Uterus (tissue), 4 donors: ENCODE data around the gene MYO16. TPM values are rescaled to one million over a fixed set of nuclear protein-coding genes. Genes with fewer than 3 reads are reported as not detected.

Experiments used
- DNase-seq, 2 donors: peaks; one replicate each; pipeline ENCODE4 v3.0.0-alpha.2; 2019 to 2020
- H3K27ac ChIP-seq, 2 donors: fragments of 200-600 bp; sonication (generic); 1 replicate in 1 of 2; 2 replicates in 1 of 2; pipeline ENCODE4 v1.5.1; 2016 to 2018
- H3K27me3 ChIP-seq, 2 donors: fragments of 200-600 bp; sonication (generic); one replicate each; pipeline ENCODE4 v1.5.1; 2018 to 2019; ENCODE audit warnings: control low read depth in 1 of 2
- H3K36me3 ChIP-seq, 2 donors: fragments of 200-600 bp; sonication (generic); one replicate each; pipeline ENCODE4 v1.5.1; 2019; ENCODE audit warnings: control low read depth in 1 of 2
- H3K4me1 ChIP-seq, 2 donors: fragments of 200-600 bp; sonication (generic); one replicate each; pipeline ENCODE4 v1.5.1; 2018 to 2019; ENCODE audit warnings: control low read depth in 1 of 2
- H3K4me3 ChIP-seq, 2 donors: fragments of 200-600 bp; sonication (generic); 1 replicate in 1 of 2; 2 replicates in 1 of 2; pipeline ENCODE4 v1.5.1; 2018 to 2019; ENCODE audit warnings: mild to moderate bottlenecking in 1 of 2
- H3K9me3 ChIP-seq, 2 donors: fragments of 200-600 bp; sonication (generic); one replicate each; pipeline ENCODE4 v1.5.1; 2019; ENCODE audit warnings: control low read depth in 1 of 2
- CTCF ChIP-seq, 4 experiments: fragments of 200-600 bp in 2 of 4; fragments of 450-650 bp in 2 of 4; sonication (generic) in 2 of 4; IDR thresholded peaks; one replicate each; pipeline ENCODE4 v1.5.1; 2016 to 2019; ENCODE audit warnings: antibody characterized with exemption in 4 of 4, mild to moderate bottlenecking in 2 of 4, moderate library complexity in 1 of 4
- POLR2A ChIP-seq, 2 donors: fragments of 450-650 bp; IDR thresholded peaks; one replicate each; pipeline ENCODE4 v1.6.1; 2016; ENCODE audit warnings: antibody characterized with exemption in 2 of 2, mild to moderate bottlenecking in 1 of 2, moderate library complexity in 1 of 2
- intact Hi-C: fragments of 100-400 bp; cut with DNase I; formaldehyde crosslinking; loops from one replicate; pipeline ENCODE4 v1.15.1; 2023; ENCODE audit warnings: low total_unique reads
- total RNA-seq, 4 donors: library from RNA; depleted of rRNA in 3 of 4; stranded (reverse); fragments of >200 nt in 3 of 4; gene quantifications; one replicate each; pipeline versions ENCODE4 v1.1.0 to v1.2.4, GENCODE V29; 2014 to 2023
- donor health status: DM: yes; HTN: yes; CAD: no.

Gene MYO16
- total RNA-seq, 4 donors from 2014 or later = 0.35 to 0.88 TPM; not detected in 2

GRCh38 chr13:108775597-108775996 lies 146.2 kb downstream of the MYO16 start:
- no peaks in the 10 kb centered on the region for H3K36me3 ChIP-seq
- no peaks in the 10 kb centered on the region for H3K9me3 ChIP-seq
- no peak overlapping the region for H3K27ac ChIP-seq
- H3K27me3 ChIP-seq = no peaks in the 10 kb centered on the region
- no peaks in the 10 kb centered on the region for H3K4me1 ChIP-seq
- DNase-seq = no peak
- intact Hi-C loops = no loop called here
- TF ChIP-seq POLR2A (IDR thresholded peaks at IDR 0.05) (no peak), CTCF (IDR thresholded peaks at IDR 0.05) (no peak)
- H3K4me3 ChIP-seq = no peak overlapping the region

DNA sequence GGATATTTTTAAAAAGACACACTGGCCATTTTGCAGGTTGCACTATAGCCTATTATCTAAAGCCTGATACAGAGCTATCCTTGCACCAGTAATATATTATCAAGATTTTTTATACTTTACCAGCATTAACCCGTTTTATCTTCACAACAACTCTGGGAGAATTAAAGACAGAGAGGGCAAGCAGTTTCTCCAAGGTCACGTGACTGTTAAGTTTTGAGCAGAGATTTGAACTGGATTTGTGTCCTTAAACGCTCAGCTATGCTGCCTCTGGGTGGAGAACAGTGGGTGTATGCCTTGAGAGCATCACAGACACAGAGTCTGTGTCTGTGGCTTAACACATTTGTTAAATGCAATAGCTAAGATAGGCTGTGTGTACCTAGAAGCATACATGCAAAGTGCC lies 147.2 kb downstream of the MYO16 start:
- no peaks in the 10 kb centered on the region for H3K9me3 ChIP-seq
- H3K4me3 ChIP-seq = no peak overlapping the region

DNA sequence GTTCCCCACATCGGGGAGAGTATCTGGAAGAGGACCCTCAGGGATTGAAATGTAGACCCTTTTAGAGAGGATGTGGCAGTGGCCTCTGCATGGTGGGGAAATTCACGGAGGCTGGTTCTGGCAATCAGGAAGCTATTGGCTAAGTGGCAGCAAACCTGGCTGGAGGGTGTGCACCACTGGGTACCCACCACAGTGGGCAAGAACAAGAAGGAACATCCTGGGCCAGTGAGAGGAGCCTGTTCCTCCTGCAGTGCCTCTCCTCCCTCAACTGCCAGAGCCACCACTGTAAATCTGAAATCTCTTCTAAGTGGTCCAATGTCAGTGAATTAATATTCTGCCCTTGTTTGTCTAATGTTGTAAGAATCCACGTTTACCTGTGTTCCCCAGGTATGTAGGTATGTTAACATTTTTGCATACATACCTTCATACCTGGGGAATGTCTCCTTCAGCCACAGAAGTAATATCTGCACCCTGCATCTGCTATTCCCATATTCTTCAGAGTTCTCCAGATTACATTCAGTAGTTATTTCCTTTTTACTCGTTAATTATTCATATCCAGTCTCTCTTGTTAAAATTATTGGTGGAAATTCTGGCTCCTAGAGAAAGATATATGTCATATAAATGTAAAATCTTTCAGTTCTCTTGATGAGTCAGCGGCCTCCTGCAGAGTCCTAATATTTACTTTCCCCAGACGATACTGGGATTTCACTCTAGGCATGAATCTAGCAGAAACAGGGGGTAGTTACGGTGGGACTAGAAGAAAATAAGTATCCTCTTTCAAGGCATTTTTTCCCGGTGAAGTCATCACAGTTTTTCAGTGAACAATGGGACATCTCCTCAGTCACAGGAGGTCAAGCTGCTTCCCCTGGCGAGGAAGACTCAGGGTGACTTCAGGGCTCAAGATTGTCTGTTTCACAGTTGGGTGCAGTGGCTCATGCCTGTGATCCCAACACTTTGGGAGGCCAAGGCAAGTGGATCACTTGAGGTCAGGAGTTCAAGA lies 148.3 kb downstream of the MYO16 start:
- Histone ChIP-seq H3K27ac (no peak overlapping the region), H3K9me3 (no peaks in the 10 kb centered on the region), H3K36me3 (no peaks in the 10 kb centered on the region), H3K4me3 (no peak overlapping the region), H3K27me3 (no peaks in the 10 kb centered on the region), H3K4me1 (no peaks in the 10 kb centered on the region)
- intact Hi-C loops = no loop called here
- no peak for TF ChIP-seq POLR2A (IDR thresholded peaks at IDR 0.05)
- no peak for TF ChIP-seq CTCF (IDR thresholded peaks at IDR 0.05)
- no peak for DNase-seq

More for the DNA sequence above, 147.2 kb downstream of the MYO16 start:
- H3K36me3 ChIP-seq = no peaks in the 10 kb centered on the region
- intact Hi-C loops = no loop called here
- TF ChIP-seq POLR2A (IDR thresholded peaks at IDR 0.05) = no peak
- no peak for TF ChIP-seq CTCF (IDR thresholded peaks at IDR 0.05)
- DNase-seq = no peak
- H3K27me3 ChIP-seq = no peaks in the 10 kb centered on the region
- H3K4me1 ChIP-seq = no peaks in the 10 kb centered on the region
- H3K27ac ChIP-seq = no peak overlapping the region

- TF ChIP-seq POLR2A (IDR thresholded peaks at IDR 0.05) (no peak), CTCF (IDR thresholded peaks at IDR 0.05) (no peak)
- intact Hi-C loops = no loop called here
- no peaks in the 10 kb centered on the region for H3K27me3 ChIP-seq
- DNase-seq = no peak
- H3K9me3 ChIP-seq = no peaks in the 10 kb centered on the region
- no peaks in the 10 kb centered on the region for H3K36me3 ChIP-seq
- no peaks in the 10 kb centered on the region for H3K4me1 ChIP-seq
- no peak overlapping the region for H3K4me3 ChIP-seq
- no peak overlapping the region for H3K27ac ChIP-seq
Observed at GRCh38 chr13:108779308-108779707, 149.9 kb downstream of the MYO16 start.

DNA sequence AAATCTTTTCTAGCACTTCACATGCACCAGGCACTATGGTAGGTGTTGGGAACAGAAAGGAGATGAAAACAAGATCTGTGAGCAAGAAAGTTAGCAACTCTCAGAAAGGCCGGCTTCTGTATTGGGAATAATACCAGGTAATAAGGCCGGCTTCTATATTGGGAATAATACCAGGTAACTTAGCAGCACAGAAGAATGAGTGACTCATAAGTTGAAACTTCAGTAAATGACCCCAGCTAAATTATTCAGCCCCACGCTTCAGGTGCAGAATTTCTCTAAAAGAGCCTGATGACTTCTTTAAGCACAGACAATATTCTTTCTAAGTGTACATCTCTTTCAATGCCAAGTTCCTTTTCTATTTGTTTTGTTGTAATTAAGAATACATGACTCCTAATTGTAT lies 151.3 kb downstream of the MYO16 start:
- Histone ChIP-seq H3K9me3 (no peaks in the 10 kb centered on the region), H3K36me3 (no peaks in the 10 kb centered on the region), H3K27me3 (no peaks in the 10 kb centered on the region), H3K4me3 (no peak overlapping the region), H3K4me1 (no peaks in the 10 kb centered on the region), H3K27ac (no peak overlapping the region)
- intact Hi-C loops = no loop called here
- no peak for TF ChIP-seq POLR2A (IDR thresholded peaks at IDR 0.05)
- no peak for TF ChIP-seq CTCF (IDR thresholded peaks at IDR 0.05)
- no peak for DNase-seq
